MM.1S (cell line): ENCODE measurements around the gene APOA4.

ENCODE experiments used
- DNase-seq: peaks from one replicate; pipeline ENCODE4 v3.0.0-alpha.2; 2015
- H2AFZ ChIP-seq: fragments of 300-600 bp; sonication (generic); 2 replicates; pipeline ENCODE4 v1.6.0; 2016; ENCODE audit warnings: antibody characterized with exemption, low read length
- H3F3A ChIP-seq: fragments of 300-600 bp; sonication (generic); 2 replicates; pipeline ENCODE4 v1.6.1; 2016; ENCODE audit warnings: mild to moderate bottlenecking, antibody characterized with exemption, low read length, moderate library complexity, mixed read lengths; ENCODE audit not compliant: insufficient read depth
- H3K27ac ChIP-seq: fragments of 300-600 bp; sonication (generic); 2 replicates; pipeline ENCODE4 v1.5.1; 2016; ENCODE audit warnings: mild to moderate bottlenecking, low read length
- H3K27me3 ChIP-seq: fragments of 300-600 bp; sonication (generic); replicated peaks from 2 replicates; pipeline ENCODE4 v1.6.0; 2016; ENCODE audit warnings: low read length; ENCODE audit not compliant: insufficient read depth
- H3K36me3 ChIP-seq: fragments of 300-600 bp; sonication (generic); replicated peaks from 2 replicates; pipeline ENCODE4 v1.6.1; 2016; ENCODE audit warnings: mild to moderate bottlenecking, low read length, mixed read lengths; ENCODE audit not compliant: insufficient read depth
- H3K4me1 ChIP-seq: fragments of 300-600 bp; sonication (generic); 2 replicates; pipeline ENCODE4 v1.6.1; 2016; ENCODE audit warnings: low read length, mixed read lengths
- H3K4me2 ChIP-seq: fragments of 300-600 bp; sonication (generic); 2 replicates; pipeline ENCODE4 v1.6.0; 2016; ENCODE audit warnings: low read depth, low read length
- H3K4me3 ChIP-seq: fragments of 300-600 bp; sonication (generic); 2 replicates; pipeline ENCODE4 v1.5.1; 2016; ENCODE audit warnings: low read length, mixed read lengths
- H3K79me2 ChIP-seq: fragments of 300-600 bp; sonication (generic); 2 replicates; pipeline ENCODE4 v1.6.1; 2016; ENCODE audit warnings: mixed run types, low read length, mixed read lengths
- H3K9ac ChIP-seq: fragments of 300-600 bp; sonication (generic); 2 replicates; pipeline ENCODE4 v1.6.1; 2016; ENCODE audit warnings: low read length, mixed read lengths
- H3K9me2 ChIP-seq: fragments of 300-600 bp; sonication (generic); replicated peaks from 2 replicates; pipeline ENCODE4 v1.6.1; 2016; ENCODE audit warnings: mild to moderate bottlenecking, low read length, mixed read lengths; ENCODE audit not compliant: insufficient read depth
- H3K9me3 ChIP-seq: fragments of 300-600 bp; sonication (generic); replicated peaks from 2 replicates; pipeline ENCODE4 v1.6.1; 2016; ENCODE audit warnings: mild to moderate bottlenecking, low read length, mixed read lengths; ENCODE audit not compliant: insufficient read depth
- H4K20me1 ChIP-seq: fragments of 300-600 bp; sonication (generic); 2 replicates; pipeline ENCODE4 v1.6.1; 2016; ENCODE audit warnings: mild to moderate bottlenecking, low read length, moderate library complexity, mixed read lengths; ENCODE audit not compliant: insufficient read depth
- CTCF ChIP-seq: fragments of 300-600 bp; sonication (generic); IDR thresholded peaks from 2 replicates; pipeline ENCODE4 v1.5.1; 2016; ENCODE audit warnings: antibody characterized with exemption, low read length, mixed read lengths
- EZH2 ChIP-seq: fragments of 300-600 bp; sonication (generic); optimal IDR thresholded peaks from 2 replicates; pipeline ENCODE3; 2017; ENCODE audit warnings: low read depth, mild to moderate bottlenecking, antibody characterized with exemption, low read length, mixed read lengths
- EZH2phosphoT487 ChIP-seq: fragments of 300-600 bp; sonication (generic); IDR thresholded peaks from 2 replicates; pipeline ENCODE4 v1.6.1; 2018; ENCODE audit warnings: antibody characterized with exemption, low read length

Gene APOA4

GRCh38 chr11:116856423-116856822, 33.3 kb upstream of the APOA4 start:
- no peak overlapping the region for H2AFZ ChIP-seq
- no peaks in the 10 kb centered on the region for H3K9me2 ChIP-seq
- H3K36me3 ChIP-seq: peaks cover 3% of the 10 kb centered on the region; the same call in 1 of the 2 replicates
- H3F3A ChIP-seq: peaks cover 17% of the 10 kb centered on the region
- TF ChIP-seq EZH2: no peak
- no peak for TF ChIP-seq EZH2phosphoT487
- no peak for TF ChIP-seq CTCF
- H3K4me1 ChIP-seq: peaks cover 33% of the 10 kb centered on the region
- H4K20me1 ChIP-seq: no peaks in the 10 kb centered on the region
- H3K79me2 ChIP-seq: peaks cover 6% of the 10 kb centered on the region
- H3K4me3 ChIP-seq: no peak overlapping the region
- H3K9ac ChIP-seq: no peak overlapping the region
- H3K27ac ChIP-seq: no peak overlapping the region
- no peak overlapping the region for H3K4me2 ChIP-seq
- DNase-seq: no peak
- H3K9me3 ChIP-seq: no peaks in the 10 kb centered on the region
- H3K27me3 ChIP-seq: no peaks in the 10 kb centered on the region

DNA sequence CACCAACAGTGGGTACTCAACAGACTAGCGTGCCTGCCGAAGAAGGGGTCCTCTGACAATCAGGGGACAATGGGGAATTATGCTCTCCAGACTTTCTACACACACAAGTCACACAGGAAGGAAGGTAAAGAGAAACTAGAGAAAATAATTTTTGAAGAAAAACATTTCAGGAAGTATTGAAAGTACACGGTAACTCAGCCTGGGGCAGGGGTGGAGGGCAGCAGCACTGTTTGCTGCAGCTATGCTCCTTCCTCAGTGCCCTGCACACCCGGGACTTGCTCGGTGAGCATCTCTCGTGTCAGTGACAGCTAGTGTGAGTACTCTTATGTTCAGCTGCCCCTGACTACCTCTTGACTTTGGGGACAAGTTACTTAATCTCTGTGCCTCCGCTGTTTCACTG, 32.3 kb upstream of the APOA4 start:
- H3K9ac ChIP-seq: no peak overlapping the region
- peak overlapping the region; percentile 0; the same call in 1 of the 2 replicates for H3K27ac ChIP-seq
- H3K9me2 ChIP-seq: no peaks in the 10 kb centered on the region
- peaks cover 6% of the 10 kb centered on the region for H3K79me2 ChIP-seq
- peaks cover 39% of the 10 kb centered on the region for H3K4me1 ChIP-seq
- H3K27me3 ChIP-seq: no peaks in the 10 kb centered on the region
- no peaks in the 10 kb centered on the region for H4K20me1 ChIP-seq
- TF ChIP-seq EZH2 (no peak), EZH2phosphoT487 (no peak), CTCF (no peak)
- no peak overlapping the region for H2AFZ ChIP-seq
- no peaks in the 10 kb centered on the region for H3K9me3 ChIP-seq
- peaks cover 17% of the 10 kb centered on the region for H3F3A ChIP-seq
- H3K4me3 ChIP-seq: no peak overlapping the region
- no peak for DNase-seq
- H3K4me2 ChIP-seq: no peak overlapping the region
- H3K36me3 ChIP-seq: peaks cover 3% of the 10 kb centered on the region; the same call in 1 of the 2 replicates

GRCh38 chr11:116853461-116854073, 30.5 kb upstream of the APOA4 start:
- H2AFZ ChIP-seq: no peak overlapping the region
- no peaks in the 10 kb centered on the region for H3K9me2 ChIP-seq
- H3K4me3 ChIP-seq: peak overlapping the region; percentile 41
- H3K4me1 ChIP-seq: peaks cover 39% of the 10 kb centered on the region
- no peaks in the 10 kb centered on the region for H3K9me3 ChIP-seq
- peak overlapping the region; percentile 64 for H3K9ac ChIP-seq
- peaks cover 6% of the 10 kb centered on the region for H3K79me2 ChIP-seq
- no peaks in the 10 kb centered on the region for H3K27me3 ChIP-seq
- peaks cover 3% of the 10 kb centered on the region; the same call in 1 of the 2 replicates for H3K36me3 ChIP-seq
- peak; percentile 93 for DNase-seq
- H3K4me2 ChIP-seq: peak overlapping the region; percentile 44
- H4K20me1 ChIP-seq: no peaks in the 10 kb centered on the region
- H3F3A ChIP-seq: peaks cover 17% of the 10 kb centered on the region
- TF ChIP-seq CTCF (no peak), EZH2 (no peak), EZH2phosphoT487 (no peak)
- peak overlapping the region; percentile 99 for H3K27ac ChIP-seq
